Spleen (tissue), 11 donors: ENCODE results near the gene TMEM120B. TPM values are rescaled to one million over a fixed set of nuclear protein-coding genes. Genes with fewer than 3 reads are reported as not detected.
A peak's percentile ranks its signal among the peaks of the same experiment; 100 is the strongest.

Source experiments
- DNase-seq: peaks from one replicate; pipeline ENCODE4 v3.0.0-alpha.2; 2020
- H3K27ac ChIP-seq, 8 donors: fragments of 200-600 bp; sonication (generic) in 7 of 8; 1 replicate in 4 of 8; 2 replicates in 4 of 8; pipeline versions ENCODE4 v1.5.0 to v1.8.0; 2016 to 2021; ENCODE audit warnings: inconsistent platforms in 4 of 8, mild to moderate bottlenecking in 4 of 8, moderate library complexity in 1 of 8
- H3K27me3 ChIP-seq, 7 donors: fragments of 200-600 bp; sonication (generic) in 6 of 7; replicated peaks in 1 of 7; 1 replicate in 4 of 7; 2 replicates in 3 of 7; pipeline versions ENCODE4 v1.5.0 to v1.8.0; 2016 to 2021; ENCODE audit warnings: inconsistent platforms in 3 of 7, mild to moderate bottlenecking in 1 of 7
- H3K36me3 ChIP-seq, 6 donors: fragments of 200-600 bp; sonication (generic) in 5 of 6; 1 replicate in 4 of 6; 2 replicates in 2 of 6; pipeline versions ENCODE4 v1.5.0 to v1.8.0; 2016 to 2021; ENCODE audit warnings: inconsistent platforms in 2 of 6
- H3K4me1 ChIP-seq, 6 donors: fragments of 200-600 bp; sonication (generic) in 5 of 6; 1 replicate in 3 of 6; 2 replicates in 3 of 6; pipeline versions ENCODE4 v1.5.0 to v1.8.0; 2016 to 2021; ENCODE audit warnings: inconsistent platforms in 3 of 6
- H3K4me3 ChIP-seq, 8 donors: fragments of 200-600 bp; sonication (generic) in 7 of 8; 1 replicate in 4 of 8; 2 replicates in 4 of 8; pipeline versions ENCODE4 v1.5.0 to v1.8.0; 2016 to 2021; ENCODE audit warnings: inconsistent platforms in 4 of 8, mild to moderate bottlenecking in 4 of 8, moderate library complexity in 2 of 8
- H3K9me3 ChIP-seq, 8 donors: fragments of 200-600 bp; sonication (generic) in 7 of 8; 1 replicate in 4 of 8; 2 replicates in 4 of 8; pipeline versions ENCODE4 v1.5.0 to v1.8.0; 2016 to 2021; ENCODE audit warnings: inconsistent platforms in 4 of 8
- POLR2A ChIP-seq, 3 donors: fragments of 450-650 bp; IDR thresholded peaks; one replicate each; pipeline ENCODE4 v1.5.1; 2017; ENCODE audit warnings: antibody characterized with exemption in 3 of 3, mild to moderate bottlenecking in 1 of 3
- POLR2AphosphoS5 ChIP-seq, 3 donors: sonication (generic); formaldehyde crosslinking; IDR thresholded peaks; one replicate each; pipeline ENCODE4 v1.5.1; 2017; ENCODE audit warnings: antibody characterized with exemption in 3 of 3
- WGBS, 5 donors: extraction: QIAGEN DNeasy Blood & Tissue Kit in 3 of 5; methylation state at CpG; one replicate each; pipeline versions ENCODE4 v1.1.5 to v1.1.7; 2013 to 2018; 5-methylcytosine and 5-hydroxymethylcytosine counted together
- intact Hi-C: fragments of 100-400 bp; cut with DNase I; formaldehyde crosslinking; loops from one replicate; pipeline ENCODE4 v1.15.0; 2023; ENCODE audit warnings: low total_unique reads
- polyA plus RNA-seq, 3 donors: library from polyadenylated mRNA; stranded (reverse); fragments of 200-250 nt; gene quantifications; one replicate each; pipeline ENCODE4 v1.2.1, GENCODE V29; 2013
- total RNA-seq, 7 donors: library from RNA; depleted of rRNA in 3 of 7; stranded (reverse); fragments of >200 nt in 3 of 7; fragmentation: NEBNext Ultra II Directional in 4 of 7; extraction: Animal tissue kit (Norgen Biotek cat#: 25700) in 4 of 7; gene quantifications; one replicate each; pipeline versions ENCODE4 v1.1.0 to v1.2.1, GENCODE V29; 2016 to 2021
- TF ChIP-seq, protein P1 (sequence below), 11 experiments: fragments of 200-600 bp in 7 of 11; fragments of 450-650 bp in 4 of 11; sonication (generic) in 4 of 11; IDR thresholded peaks in 8 of 11; conservative IDR thresholded peaks in 3 of 11; 1 replicate in 7 of 11; 2 replicates in 4 of 11; pipeline versions ENCODE4 v1.4.0 to v1.8.0; 2016 to 2021; ENCODE audit warnings: antibody characterized with exemption in 11 of 11, inconsistent platforms in 4 of 11, mild to moderate bottlenecking in 1 of 11
- donor health status: healthy with polysubstance abuse.
- donor health status: DM: no; HTN: no; CAD: no; lungs with moderate emphysema.
- donor health status: DM: no; HTN: no; CAD: no.
- donor health status: Bipolar disorder and iron deficiency.
- donor health status: healthy.
- donor health status: DM: no; HTN: no; CAD: no.
- donor health status: DM: yes; HTN: yes; CAD: no.

The TMEM120B gene
- total and polyA plus RNA-seq, 10 donors, result 2.9 to 8.9 (median 5.8) TPM

DNA sequence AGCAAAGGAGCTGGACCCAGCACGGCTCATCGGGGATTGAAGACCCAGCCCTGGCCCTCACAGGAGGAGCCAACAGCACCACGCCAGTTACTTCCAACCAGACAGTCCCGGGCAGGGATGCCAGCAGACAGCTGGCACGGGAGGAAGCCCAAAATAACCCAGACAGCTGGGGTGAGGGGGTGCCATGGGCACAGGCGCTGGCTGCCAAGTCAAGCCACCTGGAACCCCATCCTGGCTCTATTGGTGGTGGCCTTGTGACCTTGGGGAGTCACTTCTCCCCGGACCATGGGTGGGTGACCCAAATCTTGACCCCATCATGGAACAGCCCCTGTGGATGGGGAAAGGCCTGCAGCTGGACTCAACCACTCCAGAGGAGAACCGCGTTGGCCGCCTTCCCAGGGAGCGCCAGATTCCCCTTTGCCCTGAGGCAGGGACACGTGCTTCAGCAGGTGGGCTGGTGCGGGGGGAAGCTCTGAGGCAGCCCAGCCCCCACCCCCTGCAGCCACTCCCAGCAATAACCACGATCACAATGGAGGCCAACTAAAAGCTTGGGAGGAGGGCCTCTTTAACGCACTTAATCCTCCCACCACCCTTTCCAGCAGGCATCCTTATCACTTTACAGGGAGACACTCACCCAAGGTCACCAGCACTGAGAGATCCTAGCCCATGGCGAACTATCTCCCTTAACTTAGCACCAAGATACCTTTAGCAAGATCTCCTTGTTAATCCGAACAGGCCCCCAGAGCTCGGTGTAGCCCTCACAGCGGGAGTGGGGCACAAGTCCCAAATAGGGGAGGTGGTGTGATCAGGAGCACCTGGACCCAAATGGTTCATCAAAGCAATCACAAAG lies 85.6 kb downstream of the TMEM120B start:
- no peak for TF ChIP-seq POLR2A (IDR thresholded peaks at IDR 0.05)
- TF ChIP-seq POLR2AphosphoS5 (IDR thresholded peaks at IDR 0.05), result peak; percentile 18 to 69 (median 51)
- TF ChIP-seq, protein P1, sequence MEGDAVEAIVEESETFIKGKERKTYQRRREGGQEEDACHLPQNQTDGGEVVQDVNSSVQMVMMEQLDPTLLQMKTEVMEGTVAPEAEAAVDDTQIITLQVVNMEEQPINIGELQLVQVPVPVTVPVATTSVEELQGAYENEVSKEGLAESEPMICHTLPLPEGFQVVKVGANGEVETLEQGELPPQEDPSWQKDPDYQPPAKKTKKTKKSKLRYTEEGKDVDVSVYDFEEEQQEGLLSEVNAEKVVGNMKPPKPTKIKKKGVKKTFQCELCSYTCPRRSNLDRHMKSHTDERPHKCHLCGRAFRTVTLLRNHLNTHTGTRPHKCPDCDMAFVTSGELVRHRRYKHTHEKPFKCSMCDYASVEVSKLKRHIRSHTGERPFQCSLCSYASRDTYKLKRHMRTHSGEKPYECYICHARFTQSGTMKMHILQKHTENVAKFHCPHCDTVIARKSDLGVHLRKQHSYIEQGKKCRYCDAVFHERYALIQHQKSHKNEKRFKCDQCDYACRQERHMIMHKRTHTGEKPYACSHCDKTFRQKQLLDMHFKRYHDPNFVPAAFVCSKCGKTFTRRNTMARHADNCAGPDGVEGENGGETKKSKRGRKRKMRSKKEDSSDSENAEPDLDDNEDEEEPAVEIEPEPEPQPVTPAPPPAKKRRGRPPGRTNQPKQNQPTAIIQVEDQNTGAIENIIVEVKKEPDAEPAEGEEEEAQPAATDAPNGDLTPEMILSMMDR (IDR thresholded peaks at IDR 0.05 in 8 of 11, conservative IDR thresholded peaks at IDR 0.05 in 3 of 11), result no peak
- Histone ChIP-seq H3K4me3 (peak overlapping the region in 4 of 8 donors; percentile 3 to 92 (median 82)), H3K9me3 (no peaks in the 10 kb centered on the region), H3K27ac (peak overlapping the region; percentile 65 to 100 (median 100)), H3K4me1 (peaks cover 45 to 81% (median 68%) of the 10 kb centered on the region in 6 donors), H3K27me3 (no peaks in the 10 kb centered on the region), H3K36me3 (peaks cover 0 to 42% (median 18%) of the 10 kb centered on the region in 6 donors)
- peak; percentile 85 for DNase-seq
- intact Hi-C loops, result no loop called here
- 45 to 61% (median 54%) methylated on average over 14 to 19 of the region's 19 CpGs for WGBS, 5 donors

DNA sequence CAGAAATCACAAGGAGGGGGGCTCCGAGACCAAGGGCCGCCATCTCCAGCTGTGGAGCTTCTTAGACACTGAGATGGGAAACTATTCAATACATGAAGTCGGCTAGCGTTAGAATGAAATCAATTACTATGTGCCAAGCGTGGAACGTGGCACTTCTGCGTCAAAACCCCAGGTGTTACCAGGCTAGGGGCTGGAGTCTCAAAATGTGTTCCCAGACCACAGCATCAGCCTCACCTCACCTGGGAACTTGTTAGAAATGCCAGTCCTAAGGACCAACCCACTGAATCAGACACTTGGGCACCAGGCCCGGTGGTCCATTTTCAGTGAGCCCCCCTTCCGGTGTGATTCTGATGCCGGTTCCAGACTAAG lies 86.2 kb downstream of the TMEM120B start:
- Histone ChIP-seq H3K36me3 (peaks cover 0 to 42% (median 18%) of the 10 kb centered on the region in 6 donors), H3K27ac (peak overlapping the region; percentile 99 to 100 (median 100)), H3K27me3 (no peaks in the 10 kb centered on the region), H3K4me1 (peaks cover 45 to 80% (median 64%) of the 10 kb centered on the region in 6 donors), H3K4me3 (peak overlapping the region in 5 of 8 donors; percentile 60 to 92 (median 80)), H3K9me3 (no peaks in the 10 kb centered on the region)
- TF ChIP-seq POLR2A (IDR thresholded peaks at IDR 0.05) (no peak), POLR2AphosphoS5 (IDR thresholded peaks at IDR 0.05) (no peak)
- TF ChIP-seq, protein P1 (IDR thresholded peaks at IDR 0.05 in 8 of 11, conservative IDR thresholded peaks at IDR 0.05 in 3 of 11), result no peak
- WGBS, 5 donors, result 68 to 73% (median 69%) methylated on average over 10 of the region's 10 CpGs
- intact Hi-C loops, result no loop called here
- DNase-seq, result no peak

DNA sequence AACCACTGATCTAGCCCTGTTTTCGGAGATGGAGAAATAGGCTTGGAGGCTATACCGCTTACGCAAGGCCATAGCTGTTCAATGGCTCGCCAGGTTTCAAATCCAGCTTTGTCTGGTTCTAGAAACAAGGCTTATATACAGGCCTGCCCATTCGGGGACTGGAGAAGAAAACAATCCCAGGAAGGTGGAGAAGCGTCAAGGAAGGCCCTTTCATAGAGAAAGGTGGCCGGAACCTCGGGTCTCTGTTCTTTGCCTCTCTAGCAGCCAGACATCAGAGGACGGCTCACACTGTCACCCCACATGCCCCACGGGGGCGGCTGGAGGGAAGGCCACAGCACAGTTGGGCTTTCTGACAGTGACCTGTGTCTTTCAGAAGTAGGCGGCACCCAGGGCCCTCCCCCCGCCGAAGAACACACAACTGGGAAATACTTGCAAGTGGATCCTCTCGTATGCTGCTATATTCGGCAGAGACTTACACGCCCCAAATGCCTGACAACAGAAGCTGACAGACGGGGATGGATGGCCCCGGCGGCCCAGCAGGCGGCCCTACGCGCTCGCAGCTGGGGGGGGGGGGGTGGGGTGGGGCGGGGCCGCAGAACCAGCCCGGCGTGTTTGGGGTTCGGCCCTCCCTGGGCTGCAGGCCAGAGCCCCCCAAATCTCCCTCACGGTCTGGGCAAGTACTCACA lies 86.7 kb downstream of the TMEM120B start:
- peak; percentile 89 for DNase-seq
- peaks cover 42 to 75% (median 59%) of the 10 kb centered on the region in 6 donors for H3K4me1 ChIP-seq
- intact Hi-C loops, result no loop called here
- 15 to 36% (median 22%) methylated on average over 14 to 28 of the region's 30 CpGs for WGBS, 5 donors
- H3K27ac ChIP-seq, result peak overlapping the region; percentile 99 to 100 (median 100)
- TF ChIP-seq POLR2AphosphoS5 (IDR thresholded peaks at IDR 0.05), result peak in 2 of 3 donors; percentile 20 to 25
- TF ChIP-seq POLR2A (IDR thresholded peaks at IDR 0.05), result no peak
- TF ChIP-seq, protein P1 (IDR thresholded peaks at IDR 0.05 in 8 of 11, conservative IDR thresholded peaks at IDR 0.05 in 3 of 11), result peak in 6 of 11 experiments; percentile 8 to 43 (median 20)
- peak overlapping the region; percentile 60 to 92 (median 68) for H3K4me3 ChIP-seq
- peaks cover 0 to 42% (median 18%) of the 10 kb centered on the region in 6 donors for H3K36me3 ChIP-seq
- H3K27me3 ChIP-seq, result no peaks in the 10 kb centered on the region
- no peaks in the 10 kb centered on the region for H3K9me3 ChIP-seq
